SU-DHL-6 (cell line): Measurements from ENCODE around the gene MYL12B.

Source experiments
- EZH2phosphoT487 ChIP-seq: fragments of 200-600 bp; sonication (generic), shearing (Covaris generic); conservative IDR thresholded peaks from 2 replicates; pipeline ENCODE4 v1.6.1; 2018; ENCODE audit warnings: mild to moderate bottlenecking, antibody characterized with exemption, low read length, moderate library complexity, mixed read lengths
- TF ChIP-seq, protein P1 (sequence below): fragments of 200-600 bp; sonication (generic); IDR thresholded peaks from one replicate; pipeline ENCODE4 v1.5.1; 2017; ENCODE audit warnings: antibody characterized with exemption, mild to moderate bottlenecking, low read length, moderate library complexity; ENCODE audit not compliant: insufficient read depth, poor library complexity, severe bottlenecking

DNA sequence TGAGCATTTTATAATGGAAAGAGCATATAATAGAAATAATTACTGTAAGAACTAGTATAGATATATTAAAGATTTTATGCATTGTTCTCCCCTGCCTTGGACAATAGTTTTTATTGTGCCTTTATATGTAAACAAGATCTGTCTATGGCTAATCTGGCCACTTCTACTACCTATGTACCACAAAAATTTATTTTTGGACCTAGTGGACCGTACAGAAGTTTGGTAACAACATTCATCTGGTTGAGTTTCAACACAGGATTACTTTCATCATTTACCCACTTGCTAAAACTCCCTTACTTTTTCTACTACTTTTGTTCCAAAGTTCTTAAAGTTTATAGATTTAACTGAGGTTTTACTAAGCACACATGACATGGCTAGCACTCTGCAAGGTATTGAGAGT is 28.9 kb upstream of the MYL12B start:
- TF ChIP-seq, protein P1, sequence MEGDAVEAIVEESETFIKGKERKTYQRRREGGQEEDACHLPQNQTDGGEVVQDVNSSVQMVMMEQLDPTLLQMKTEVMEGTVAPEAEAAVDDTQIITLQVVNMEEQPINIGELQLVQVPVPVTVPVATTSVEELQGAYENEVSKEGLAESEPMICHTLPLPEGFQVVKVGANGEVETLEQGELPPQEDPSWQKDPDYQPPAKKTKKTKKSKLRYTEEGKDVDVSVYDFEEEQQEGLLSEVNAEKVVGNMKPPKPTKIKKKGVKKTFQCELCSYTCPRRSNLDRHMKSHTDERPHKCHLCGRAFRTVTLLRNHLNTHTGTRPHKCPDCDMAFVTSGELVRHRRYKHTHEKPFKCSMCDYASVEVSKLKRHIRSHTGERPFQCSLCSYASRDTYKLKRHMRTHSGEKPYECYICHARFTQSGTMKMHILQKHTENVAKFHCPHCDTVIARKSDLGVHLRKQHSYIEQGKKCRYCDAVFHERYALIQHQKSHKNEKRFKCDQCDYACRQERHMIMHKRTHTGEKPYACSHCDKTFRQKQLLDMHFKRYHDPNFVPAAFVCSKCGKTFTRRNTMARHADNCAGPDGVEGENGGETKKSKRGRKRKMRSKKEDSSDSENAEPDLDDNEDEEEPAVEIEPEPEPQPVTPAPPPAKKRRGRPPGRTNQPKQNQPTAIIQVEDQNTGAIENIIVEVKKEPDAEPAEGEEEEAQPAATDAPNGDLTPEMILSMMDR = no peak
- TF ChIP-seq EZH2phosphoT487 = no peak
